GM15510 (cell line): Measurements from ENCODE around the gene CEP112.

Experiments used
- POLR2A ChIP-seq: IDR thresholded peaks from 3 replicates; pipeline ENCODE4 v1.6.1; 2011; ENCODE audit warnings: borderline replicate concordance; ENCODE audit not compliant: insufficient read length; ENCODE audit errors: extremely low read depth

CEP112 gene

DNA sequence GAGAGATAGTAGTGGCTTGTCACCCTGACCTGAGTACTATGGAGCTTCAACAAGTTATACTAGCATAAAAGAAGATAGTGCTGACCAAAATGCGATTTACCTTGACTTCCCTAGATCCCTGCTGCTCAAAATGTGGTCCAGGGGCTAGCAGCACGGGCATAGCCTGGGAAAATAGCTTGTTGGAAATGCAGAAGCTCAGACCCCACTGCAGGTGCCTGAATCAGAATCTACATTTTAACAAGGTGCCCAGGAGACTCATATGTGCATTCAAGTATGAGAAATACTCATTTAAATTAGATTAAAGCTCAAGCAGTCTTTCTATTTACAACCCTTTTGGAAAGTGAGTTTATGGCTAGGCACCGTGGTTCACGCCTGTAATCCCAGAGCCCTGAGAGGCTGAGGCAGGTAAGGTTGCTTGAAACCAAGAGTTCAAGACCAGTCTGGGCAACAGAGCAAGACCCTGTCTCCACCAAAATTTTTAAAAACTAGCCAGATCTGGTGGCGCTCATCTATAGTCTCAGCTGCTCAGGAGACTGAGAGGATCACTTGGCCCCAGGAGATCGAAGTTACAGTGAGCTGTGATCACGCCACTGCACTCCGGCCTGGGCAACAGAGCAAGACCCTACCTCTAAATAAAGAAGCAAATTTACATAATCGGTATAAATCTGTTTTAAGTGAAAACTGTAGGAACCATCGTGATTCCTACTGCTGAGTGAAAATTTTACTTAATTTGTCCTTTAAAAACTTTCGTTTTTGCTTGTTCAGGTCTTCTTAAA lies 30.0 kb upstream of the CEP112 start:
- TF ChIP-seq POLR2A = no peak

DNA sequence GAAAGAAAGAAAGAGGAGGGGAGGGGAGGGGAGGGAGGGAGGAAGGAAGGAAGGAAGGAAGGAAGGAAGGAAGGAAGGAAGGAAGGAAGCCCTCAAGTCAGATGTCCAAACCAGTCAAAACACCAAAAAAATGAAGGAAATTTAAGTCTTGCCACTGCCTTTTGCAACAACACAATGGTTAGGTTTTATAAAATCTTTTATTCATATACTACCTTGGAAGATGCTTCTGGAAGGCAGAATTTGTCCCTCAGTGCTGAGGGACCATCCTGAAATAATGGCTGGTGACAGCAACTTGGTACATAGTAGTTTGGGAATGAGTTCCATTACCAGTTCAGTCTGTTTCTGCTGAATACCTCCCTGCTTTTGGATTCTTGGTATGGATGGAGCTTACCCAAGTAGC lies 29.4 kb upstream of the CEP112 start:
- no peak for TF ChIP-seq POLR2A

DNA sequence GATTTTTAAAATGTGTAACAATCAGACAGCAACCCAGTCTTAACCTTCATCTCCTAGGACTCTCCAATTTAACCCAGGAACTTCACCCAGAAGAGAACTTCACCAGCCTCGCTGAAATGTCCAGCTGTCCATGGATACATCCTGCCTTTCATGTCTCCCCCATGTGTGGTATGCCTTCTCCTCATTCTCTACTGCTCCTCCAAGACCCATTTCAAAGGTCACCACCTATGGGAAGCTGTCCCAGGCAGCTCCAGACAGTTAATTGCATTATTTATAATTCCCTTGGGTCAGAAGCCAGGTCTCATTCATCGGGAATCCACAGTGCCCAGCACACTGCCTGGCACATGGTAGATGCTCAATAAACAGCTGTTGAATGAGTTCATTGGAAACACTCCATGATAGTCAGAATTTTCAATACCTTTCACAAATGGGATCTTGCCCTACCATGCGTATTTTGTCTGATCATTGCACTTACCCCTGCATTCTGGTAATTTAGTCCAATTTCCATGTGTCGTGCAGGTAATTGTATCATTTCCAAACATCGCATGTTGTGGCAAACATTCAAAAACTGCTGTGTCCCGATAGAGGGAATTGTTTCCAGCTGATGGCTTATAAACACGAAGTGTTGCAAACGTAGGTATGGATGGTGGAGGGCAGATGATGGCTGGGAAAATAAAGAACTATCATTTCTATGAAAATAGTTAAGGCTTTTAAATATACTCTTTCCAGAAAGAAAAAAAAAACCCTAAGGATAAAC lies 28.3 kb upstream of the CEP112 start:
- no peak for TF ChIP-seq POLR2A

DNA sequence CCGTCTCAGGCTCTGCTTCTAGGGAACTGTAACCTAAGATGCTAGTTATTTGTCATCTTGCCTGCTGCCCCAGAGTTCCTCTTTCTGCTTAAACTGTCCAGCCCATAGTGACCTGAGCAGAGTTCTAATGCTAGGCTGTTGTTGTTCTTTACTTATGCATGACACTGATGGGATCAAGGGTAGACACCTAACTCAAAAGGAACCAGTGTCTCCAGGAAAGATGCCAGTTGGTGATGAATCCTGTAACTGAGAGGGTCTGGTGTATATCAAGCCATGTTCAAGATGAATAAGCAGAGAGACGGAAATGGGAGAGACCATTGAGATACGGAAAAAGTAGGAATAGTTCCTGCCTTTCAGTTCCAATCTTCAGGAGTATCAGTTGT lies 23.6 kb upstream of the CEP112 start:
- TF ChIP-seq POLR2A = no peak

DNA sequence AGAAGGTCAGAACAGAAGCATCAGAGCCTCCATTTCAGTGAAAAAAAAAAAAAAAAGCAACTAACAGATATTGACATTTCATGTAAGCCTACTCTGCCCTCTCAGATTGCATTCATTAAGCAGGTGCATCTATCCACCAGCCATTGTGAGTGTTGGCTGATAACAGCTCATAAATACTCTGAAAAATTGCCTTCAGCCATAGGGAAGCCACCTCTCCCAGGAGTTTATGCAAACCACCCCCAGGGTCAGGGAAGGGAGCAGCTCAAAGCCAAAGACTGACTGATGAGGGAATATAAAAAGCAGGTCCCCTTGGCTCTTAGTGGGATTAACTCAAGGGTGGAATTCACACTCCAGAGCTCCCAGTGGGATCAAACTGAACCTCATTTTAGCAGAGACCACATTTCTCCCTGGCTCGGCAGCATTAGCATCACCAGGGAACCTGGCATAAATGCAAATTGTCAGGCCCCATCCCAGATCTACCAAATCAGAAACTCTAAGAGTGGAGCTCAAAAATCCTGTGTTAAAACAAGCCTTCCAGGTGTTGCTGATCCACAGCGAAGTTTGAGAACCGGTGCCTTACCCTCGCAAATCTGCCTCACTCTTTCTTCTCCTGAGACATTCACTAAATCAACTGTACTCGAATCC lies 23.1 kb upstream of the CEP112 start:
- TF ChIP-seq POLR2A = no peak

DNA sequence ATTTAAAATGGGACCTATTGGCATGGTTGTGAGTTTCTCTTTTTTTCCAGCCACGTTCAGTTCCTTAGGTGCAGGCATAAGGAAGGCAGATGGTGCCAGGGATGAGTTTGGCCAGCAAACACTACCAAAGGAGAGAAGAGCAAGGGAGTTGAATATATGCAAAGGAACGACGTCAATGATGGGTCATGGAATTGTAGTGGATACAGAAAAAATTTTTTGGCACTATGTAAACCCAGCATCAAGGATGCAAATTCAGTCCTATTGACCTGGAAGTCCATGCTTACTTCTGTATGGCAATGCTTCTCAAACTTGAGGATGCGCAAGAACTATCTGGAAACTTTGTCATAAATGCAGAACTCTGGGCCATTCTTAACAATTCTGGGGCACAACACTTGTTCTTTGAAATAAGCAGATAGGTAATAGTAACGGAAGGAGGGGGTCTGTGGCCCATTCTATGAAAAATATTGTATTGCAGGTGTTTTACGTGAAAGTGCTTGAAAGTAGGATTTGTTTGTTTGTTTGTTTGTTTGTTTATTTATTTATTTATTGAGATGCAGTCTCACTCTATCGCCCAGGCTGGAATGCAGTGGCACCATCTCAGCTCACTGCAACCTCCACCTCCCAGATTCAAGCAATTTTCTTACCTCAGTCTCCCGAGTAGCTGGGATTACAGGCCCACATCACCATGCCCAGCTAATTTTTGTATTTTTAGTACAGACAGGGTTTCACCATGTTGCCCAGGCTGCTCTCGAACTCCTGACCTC lies 19.3 kb upstream of the CEP112 start:
- no peak for TF ChIP-seq POLR2A

DNA sequence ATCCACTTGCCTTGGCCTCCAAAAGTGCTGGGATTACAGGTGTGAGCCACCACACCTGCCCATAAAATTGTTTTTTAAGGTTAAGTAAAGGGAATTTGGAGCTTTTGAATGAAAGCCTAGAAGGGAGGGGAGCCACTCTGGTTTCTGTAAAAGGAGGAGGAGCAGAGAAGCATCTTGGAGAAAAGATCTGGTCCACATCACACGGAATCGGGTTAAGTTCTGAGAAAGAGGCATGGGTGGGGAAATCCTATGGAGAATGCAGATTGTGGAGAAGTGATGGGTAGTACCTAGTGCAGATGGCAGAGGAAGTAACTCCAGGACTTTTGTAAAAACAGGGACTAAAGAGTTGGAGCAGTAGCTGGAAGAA lies 18.3 kb upstream of the CEP112 start:
- no peak for TF ChIP-seq POLR2A

DNA sequence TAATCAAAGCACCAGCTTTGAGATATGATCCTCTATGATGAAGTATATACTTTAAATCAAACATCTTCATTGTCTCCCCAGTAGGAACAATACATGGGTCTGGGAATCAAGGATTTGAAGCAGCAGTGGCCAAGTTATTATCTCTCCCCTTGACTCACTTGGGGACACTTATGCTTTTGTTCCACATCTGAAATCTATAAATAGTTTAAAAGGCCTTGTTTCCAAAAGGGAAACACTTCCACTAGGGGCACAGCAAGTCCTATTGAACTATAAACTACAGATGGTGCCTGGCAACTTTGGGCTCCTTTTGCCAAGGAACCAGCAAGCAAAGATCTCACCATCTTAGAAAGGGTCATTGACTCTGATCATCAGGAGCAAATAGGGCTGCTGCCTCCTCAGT lies 16.0 kb upstream of the CEP112 start:
- no peak for TF ChIP-seq POLR2A

DNA sequence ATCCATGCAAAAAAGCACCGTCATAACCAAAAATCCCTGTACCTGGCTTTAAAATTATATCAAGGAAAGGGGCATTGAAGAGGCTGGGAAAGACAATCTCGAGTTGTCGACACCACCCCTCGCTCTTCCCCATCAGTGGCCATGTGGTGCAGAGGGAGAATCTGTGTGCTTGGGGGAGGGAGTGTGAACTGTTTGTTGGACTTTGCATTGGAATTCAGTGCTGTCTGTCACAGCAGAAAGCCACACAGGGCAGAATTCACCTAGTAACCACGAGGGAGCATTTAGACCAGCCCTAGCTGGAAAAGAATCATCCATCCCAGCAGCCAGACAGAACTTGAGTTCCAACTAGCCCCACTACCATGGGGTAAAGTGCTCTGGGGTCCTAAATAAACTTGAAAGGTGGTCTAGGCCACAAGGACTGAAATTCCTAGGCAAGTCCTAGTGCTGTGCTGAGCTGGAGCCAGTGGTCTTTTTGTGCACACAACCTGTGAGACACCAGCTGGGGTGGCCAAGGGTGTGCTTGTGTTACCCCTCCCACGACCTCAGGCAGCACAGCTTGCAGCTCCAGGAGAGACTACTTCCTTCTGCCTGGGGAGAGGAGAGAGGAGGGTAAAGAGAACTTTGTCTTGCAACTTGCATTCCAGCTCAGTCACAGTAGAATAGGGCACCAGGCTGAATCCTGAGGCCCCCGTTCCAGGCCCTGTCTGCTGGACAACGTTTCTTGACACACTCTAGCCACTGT lies 11.5 kb upstream of the CEP112 start:
- no peak for TF ChIP-seq POLR2A

DNA sequence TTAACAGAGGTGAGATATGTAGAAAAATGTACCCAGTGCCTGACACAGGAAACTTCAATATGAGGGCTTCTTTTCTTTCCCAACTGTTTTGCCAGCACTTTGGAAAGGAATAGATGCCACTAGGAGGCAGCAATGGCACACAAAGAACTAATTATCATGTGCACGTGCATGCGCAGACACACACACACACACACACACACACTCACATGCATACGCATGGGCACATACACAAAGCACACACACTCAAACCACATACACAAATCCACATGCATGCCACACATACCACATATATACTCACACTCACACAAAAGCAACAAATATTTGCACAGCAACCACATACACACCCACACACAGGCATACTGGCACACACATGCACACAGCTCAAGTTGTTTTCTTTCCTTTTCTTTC lies 8.8 kb upstream of the CEP112 start:
- TF ChIP-seq POLR2A = no peak

DNA sequence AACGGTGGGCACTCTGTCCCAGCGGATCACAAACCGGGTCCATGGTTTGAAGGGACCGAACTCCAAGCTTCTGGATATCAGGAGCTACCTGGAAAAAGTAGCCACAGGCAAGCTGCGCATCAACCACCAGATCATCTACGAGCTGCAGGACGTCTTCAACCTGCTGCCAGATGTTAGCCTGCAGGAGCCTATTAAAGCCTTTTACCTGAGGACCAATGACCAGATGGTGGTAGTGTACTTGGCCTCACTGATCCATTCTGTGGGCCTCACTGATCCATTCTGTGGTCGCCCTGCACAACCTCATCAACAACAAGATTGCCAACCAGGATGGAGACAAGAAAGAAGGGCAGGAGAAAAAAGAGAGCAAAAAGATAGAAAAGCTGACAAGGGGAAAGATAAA lies 6.3 kb upstream of the CEP112 start:
- no peak for TF ChIP-seq POLR2A

DNA sequence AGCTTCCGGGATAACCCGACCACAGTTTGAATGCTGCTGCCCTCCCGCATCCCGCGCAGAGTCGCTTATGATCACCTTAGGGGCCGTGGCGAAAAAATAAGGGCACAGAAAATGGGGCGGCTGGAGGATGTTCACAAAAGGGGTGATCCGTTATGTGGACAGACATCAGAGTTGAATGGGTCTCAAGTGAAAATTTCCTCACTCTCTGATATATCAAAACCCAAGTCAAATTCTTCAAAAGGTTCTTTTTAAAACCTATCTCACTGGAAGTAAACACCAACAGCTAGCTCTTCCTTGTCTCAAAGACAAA lies 400 bp upstream of the CEP112 start:
- TF ChIP-seq POLR2A = no peak

DNA sequence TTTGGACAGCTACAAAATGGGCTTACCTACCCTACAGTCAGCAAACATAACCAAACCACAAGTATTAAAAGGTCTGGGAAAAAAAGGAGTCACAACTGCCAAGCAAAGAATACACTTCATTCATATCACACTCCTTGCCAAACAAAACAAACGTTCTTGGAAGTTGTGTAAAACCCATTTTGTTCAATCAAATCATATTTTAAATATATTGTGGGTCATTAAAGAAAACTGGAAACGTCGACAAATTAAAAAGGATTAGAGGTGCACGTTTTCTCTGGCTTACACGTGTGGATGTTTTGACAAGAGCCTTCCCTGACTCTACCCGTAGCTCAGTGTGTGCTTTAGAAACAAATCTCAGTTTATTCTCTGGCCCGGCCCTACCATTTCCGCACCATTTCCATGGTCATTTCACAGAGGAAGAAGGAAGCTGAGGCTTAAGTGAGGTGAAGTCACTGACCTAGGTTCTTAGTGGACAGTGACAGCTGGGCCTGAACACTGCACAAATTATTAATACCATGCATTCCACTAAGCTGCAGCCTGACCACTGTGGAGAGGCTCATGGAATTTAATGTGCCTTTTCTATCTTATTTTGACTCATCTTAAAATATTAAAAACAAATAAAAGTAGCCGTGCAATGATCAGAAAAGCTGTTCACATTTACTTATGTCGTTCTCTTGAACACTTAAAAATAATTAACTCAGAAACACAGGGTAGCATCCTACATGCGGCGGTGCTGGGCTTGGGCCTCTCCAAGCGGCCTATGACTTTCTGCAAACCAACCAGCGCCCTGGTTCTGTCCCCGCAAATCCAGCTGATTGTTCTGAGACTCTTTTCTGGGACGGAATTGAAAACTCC lies 968 bp downstream of the CEP112 start:
- no peak for TF ChIP-seq POLR2A

DNA sequence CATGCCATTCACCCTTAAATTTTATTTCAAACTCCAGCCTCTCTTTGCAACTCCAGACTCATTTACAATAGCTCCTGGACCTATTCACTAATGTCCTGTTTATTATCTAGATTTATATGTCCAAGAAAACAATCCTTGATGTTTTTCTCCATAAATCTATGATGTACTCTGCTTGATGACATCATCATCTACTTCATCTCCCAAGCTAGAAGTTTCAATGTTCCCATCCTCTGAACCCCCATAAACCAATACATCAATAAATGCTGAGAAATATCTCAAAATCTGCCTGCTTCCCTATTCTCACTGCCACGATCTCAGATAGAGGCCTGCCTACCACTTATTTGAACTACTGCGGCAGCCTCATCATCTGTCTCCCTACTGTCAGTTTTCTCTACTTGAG lies 4.2 kb downstream of the CEP112 start:
- no peak for TF ChIP-seq POLR2A
